Head of caudate nucleus (tissue), 42 donors: ENCODE results near the gene DUSP6.

Source experiments
- DNase-seq, 42 donors: peaks; one replicate each; pipeline versions ENCODE4 v3.0.0 to v3.0.0-alpha.2; 2020 to 2021; ENCODE audit warnings: mixed read lengths in 7 of 42
- intact Hi-C: fragments of 100-400 bp; cut with DNase I; formaldehyde crosslinking; loops from one replicate; pipeline ENCODE4 v1.15.0; 2022

DUSP6 gene

DNA sequence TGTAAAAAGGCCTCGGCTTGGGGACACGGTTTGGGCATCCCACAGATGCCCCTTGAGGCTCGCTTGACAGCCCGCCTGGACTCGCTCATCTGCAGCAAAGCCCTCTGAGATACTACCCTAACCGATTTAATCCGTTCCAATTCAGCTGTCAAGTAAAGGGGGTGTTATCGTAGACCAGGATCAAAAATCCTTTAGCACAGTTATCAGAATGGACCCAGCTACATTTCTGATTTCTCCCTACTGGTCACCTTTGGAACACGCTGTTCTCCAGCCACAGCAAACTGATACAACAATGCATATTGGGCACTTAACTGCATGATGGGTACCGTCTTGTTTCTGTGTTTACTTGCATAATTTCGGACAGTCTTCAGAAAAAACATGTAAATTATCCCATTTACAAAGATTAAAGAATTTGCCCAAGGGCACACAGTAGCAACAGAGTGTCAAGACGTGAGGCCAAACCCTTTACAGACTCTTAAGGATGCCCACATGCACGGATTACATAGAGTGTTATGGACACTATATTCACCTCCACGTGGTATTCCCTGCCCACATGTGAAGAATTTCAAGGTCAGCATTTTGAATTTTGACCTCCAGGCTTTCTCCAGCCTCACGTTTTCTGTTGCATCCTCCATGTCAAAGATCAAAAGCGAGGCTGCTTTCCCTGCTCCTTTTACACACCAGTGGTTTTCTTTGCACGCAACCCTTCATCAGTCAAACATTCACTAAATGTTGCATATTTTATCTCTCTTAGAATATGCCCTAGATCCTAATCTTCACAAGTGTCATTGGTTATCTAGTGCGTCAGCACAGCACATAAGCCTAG lies 3.2 kb upstream of the DUSP6 start:
- intact Hi-C loops: loop anchor here (10.0 kb wide), 1 partner anchor 301 kb away; no protein-coding TSS in a partner anchor
- DNase-seq: no peak

- no peak for DNase-seq
- intact Hi-C loops: loop anchor here (5.0 to 10.0 kb wide), 3 partner anchors 108 to 300 kb away; partner anchors contain the start of gene POC1B
Observed at GRCh38 chr12:89354612-89355067, 2.3 kb upstream of the DUSP6 start.

- peak in 40 of 42 donors; percentile 12 to 82 (median 60) for DNase-seq
- intact Hi-C loops: loop anchor here (5.0 to 10.0 kb wide), 3 partner anchors 108 to 299 kb away; partner anchors contain the start of gene POC1B
Observed at GRCh38 chr12:89353823-89354611, 1.7 kb upstream of the DUSP6 start.

GRCh38 chr12:89353188-89353822 lies 1.0 kb upstream of the DUSP6 start:
- intact Hi-C loops: loop anchor here (5.0 to 10.0 kb wide), 3 partner anchors 109 to 299 kb away; partner anchors contain the start of gene POC1B
- DNase-seq: peak in 39 of 42 donors; percentile 33 to 82 (median 63)

- intact Hi-C loops: loop anchor here (5.0 to 10.0 kb wide), 3 partner anchors 110 to 297 kb away; partner anchors contain the start of gene POC1B
- DNase-seq: peak in 1 of 42 donors; percentile 26
Observed at GRCh38 chr12:89352242-89352491, 134 bp downstream of the DUSP6 start.

GRCh38 chr12:89351489-89352241 lies 636 bp downstream of the DUSP6 start:
- intact Hi-C loops: loop anchor here (5.0 to 10.0 kb wide), 3 partner anchors 111 to 297 kb away; partner anchors contain the start of gene POC1B

DNA sequence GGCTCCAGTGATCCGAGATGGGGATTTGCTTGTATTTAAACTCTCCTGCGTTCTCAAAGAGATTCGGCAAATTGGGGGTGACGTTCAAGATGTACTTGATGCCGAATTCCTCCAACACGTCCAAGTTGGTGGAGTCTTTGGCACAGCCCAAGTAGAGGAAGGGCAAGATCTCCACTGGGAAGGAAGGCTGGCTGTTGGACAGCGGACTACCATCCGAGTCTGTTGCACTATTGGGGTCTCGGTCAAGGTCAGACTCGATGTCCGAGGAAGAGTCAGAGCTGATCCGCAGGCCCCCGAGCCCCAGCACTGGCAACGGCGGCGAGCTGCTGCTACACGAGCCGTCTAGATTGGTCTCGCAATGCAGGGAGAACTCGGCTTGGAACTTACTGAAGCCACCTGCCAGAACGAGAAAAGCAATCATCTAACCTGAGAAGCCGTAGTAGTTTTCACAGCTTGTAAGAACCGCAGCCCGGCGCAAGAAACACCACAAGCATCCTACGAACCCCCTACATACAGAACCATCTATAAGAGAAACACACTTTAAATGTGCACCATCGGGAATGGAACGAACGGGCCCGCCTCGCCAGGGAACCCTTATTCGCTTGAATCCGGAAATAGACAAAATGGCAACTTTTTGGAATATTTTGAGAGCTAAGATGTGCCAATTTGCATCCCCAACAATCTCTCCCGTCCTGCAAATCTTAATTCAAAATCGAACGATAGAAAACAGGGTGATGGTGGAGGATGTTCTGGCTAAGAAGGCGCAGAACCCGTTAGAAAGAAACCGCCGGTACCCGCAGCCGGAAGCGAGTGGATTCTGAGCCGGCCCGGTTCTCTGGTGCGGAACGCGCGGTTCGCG lies 1.4 kb downstream of the DUSP6 start:
- intact Hi-C loops: loop anchor here (5.0 to 10.0 kb wide), 3 partner anchors 111 to 296 kb away; partner anchors contain the start of gene POC1B
- peak in 26 of 42 donors; percentile 9 to 60 (median 32) for DNase-seq

More at GRCh38 chr12:89351489-89352241, 636 bp downstream of the DUSP6 start:
- DNase-seq: peak in 35 of 42 donors; percentile 17 to 75 (median 43)

- intact Hi-C loops: loop anchor here (5.0 to 10.0 kb wide), 3 partner anchors 112 to 295 kb away; partner anchors contain the start of gene POC1B
- no peak for DNase-seq
Observed at GRCh38 chr12:89350260-89350629, 2.1 kb downstream of the DUSP6 start.

DNA sequence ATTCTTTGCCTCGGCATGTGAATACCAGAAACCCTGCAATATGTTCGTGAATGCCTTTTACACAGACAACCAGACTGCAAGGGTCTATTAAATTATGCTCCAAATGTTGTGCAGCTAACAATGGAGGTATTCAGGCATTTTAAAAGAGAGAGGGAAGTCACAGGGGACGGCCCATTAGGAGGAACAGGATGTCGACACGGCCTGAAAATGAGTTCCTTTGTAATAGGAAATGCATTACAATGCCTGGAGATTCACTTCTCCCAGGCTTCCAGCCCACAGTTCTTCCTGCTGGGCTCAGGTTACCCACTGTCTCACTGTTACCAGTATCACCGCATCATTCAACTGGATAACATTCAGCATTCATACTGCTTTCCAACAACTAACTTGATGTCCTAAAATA lies 2.5 kb downstream of the DUSP6 start:
- intact Hi-C loops: loop anchor here (5.0 to 10.0 kb wide), 3 partner anchors 112 to 295 kb away; partner anchors contain the start of gene POC1B
- peak in 25 of 42 donors; percentile 17 to 69 (median 42) for DNase-seq

DNA sequence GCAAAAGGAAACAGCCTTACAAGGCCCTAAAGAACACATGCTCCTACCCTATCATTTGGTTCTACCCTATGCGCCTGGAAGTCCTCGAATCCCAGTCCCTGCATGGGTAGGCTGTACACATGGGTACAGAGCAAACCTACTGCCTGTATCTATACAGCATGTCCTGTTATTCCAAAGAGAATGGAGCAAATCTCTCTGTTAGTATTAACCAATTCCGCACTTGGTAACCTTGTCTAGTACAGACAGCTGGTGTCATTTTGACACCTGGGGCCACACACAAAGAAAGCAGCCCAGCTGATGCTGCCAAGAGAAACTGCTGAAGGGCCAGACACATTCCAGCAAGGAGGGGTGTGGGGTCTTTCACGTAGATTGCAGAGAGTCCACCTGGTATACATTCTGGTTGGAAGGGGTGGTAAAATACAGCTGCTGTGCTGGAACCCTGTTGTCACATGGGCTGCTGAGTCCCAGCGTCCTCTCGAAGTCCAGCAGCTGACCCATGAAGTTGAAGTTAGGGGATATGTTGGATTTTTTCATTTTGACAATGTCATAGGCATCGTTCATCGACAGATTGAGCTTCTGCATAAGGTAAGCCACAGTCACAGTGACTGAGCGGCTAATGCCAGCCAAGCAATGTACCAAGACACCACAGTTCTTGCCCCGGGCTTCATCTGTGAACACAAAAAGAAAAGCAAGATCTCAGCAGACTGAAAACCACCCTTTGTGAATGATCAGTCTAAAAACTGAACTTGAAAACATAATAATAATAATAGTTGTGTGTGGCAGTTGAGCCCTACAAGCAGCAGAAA lies 3.2 kb downstream of the DUSP6 start:
- peak in 4 of 42 donors; percentile 25 to 50 (median 32) for DNase-seq
- intact Hi-C loops: no loop called here

DNA sequence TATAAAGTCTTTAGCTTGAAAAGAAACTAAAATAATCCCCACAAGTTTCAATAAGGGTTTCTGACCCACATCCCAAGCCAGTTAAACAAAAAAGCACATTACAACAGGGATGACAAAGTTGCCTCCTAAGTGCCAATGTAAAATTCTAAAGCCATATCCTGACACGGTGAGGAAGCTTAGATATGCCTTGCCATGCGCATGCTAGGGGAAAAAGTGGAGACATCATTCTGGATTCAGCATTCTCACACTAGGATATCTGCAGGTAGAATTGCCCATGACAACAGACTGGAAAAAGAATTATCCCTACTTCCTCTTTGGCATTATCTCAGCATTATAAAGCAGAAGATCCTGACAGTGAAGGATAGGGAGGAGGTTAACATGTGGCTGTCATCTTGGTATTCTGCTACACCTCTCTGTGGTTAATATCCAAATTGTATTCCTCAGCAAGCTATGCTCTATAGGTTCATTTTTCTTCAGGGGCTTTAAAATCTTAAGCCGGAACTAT lies 4.9 kb downstream of the DUSP6 start:
- no peak for DNase-seq
- intact Hi-C loops: no loop called here

- intact Hi-C loops: no loop called here
- DNase-seq: peak in 12 of 42 donors; percentile 11 to 52 (median 32)
Observed at GRCh38 chr12:89346741-89347324, 5.5 kb downstream of the DUSP6 start.

DNA sequence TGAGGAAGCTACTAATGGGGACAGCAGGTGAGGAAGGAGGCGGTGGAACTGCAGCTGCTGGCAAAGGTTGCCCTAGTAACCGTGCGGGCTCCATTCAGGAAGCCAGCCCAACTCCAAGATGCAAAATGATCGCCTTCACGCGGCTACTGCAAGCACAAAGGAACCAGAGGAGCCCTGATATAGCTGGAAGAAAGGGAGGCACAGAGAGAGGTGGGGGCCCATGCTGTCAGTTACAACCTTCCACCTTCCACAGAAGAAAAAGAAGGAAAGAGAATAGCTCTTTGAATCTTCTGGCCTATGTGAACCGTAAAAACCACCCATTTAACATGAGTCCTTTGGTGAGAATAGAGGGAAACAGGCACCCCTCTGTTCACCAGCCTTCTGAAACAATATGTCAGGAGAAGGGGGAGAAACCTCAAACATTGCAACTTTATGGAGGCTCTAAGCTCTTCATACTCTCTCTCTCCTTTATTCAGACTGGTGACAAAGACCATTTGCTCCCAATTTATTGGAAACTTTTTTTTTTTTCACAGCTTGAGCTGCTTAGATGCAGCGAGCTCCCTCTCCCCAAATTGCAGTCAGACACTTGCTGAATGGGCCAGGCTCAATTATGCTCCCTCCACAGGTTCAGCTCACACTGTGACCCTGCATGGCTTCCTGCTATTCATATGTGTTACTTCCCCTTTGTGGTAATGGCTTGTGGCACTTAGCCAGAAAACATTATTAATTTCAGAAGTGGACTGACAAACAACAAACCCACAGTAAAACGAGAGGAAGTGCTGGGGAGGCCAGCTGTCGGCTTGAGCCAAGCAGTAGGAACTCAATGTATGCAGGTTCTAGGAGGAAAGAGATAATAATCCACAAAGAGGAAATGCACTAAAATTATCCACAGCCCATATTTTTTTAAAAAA lies 6.2 kb downstream of the DUSP6 start:
- intact Hi-C loops: no loop called here
- DNase-seq: peak in 35 of 42 donors; percentile 20 to 74 (median 42)

GRCh38 chr12:89345376-89345775 lies 6.9 kb downstream of the DUSP6 start:
- intact Hi-C loops: no loop called here
- no peak for DNase-seq

DNA sequence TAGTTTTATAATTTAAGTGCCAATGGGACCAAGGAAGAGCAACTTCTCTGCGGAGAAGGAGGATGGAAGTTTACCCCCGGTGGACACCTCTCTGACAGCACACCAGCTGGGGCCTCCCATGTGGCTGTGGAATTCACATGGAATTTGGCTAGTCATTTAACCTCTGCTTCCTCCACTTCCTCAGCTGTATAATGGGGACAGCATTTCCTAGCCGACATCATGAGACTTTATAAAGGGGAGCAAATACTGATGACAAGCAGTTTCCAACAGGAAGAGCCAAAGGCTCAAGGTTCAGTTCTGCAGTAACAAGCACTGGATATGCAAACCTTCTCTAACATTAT lies 7.5 kb downstream of the DUSP6 start:
- intact Hi-C loops: no loop called here
- no peak for DNase-seq
